HepG2 (cell line): ENCODE results near the gene LILRB2.

Source experiments
- ARHGAP35 ChIP-seq: sonication (generic); formaldehyde crosslinking; IDR thresholded peaks from 2 replicates; pipeline ENCODE4 v1.9.0; 2022; ENCODE audit warnings: mild to moderate bottlenecking, inconsistent platforms, moderate library complexity, missing genetic modification reagents, borderline replicate concordance
- ASH2L ChIP-seq: fragments of 300-600, 200-600 bp; sonication (generic); IDR thresholded peaks from 2 replicates; pipeline ENCODE4 v1.7.0; 2017; ENCODE audit warnings: low read depth, mild to moderate bottlenecking, moderate library complexity, mixed read lengths, low read length; ENCODE audit not compliant: insufficient read length
- CTCF ChIP-seq: sonication (generic); formaldehyde crosslinking; IDR thresholded peaks from 2 replicates; pipeline ENCODE4 v1.5.0; 2020; ENCODE audit warnings: mild to moderate bottlenecking, missing genetic modification reagents, moderate library complexity
- FOXA1 ChIP-seq, 2 experiments: fragments of 450-650 bp in 1 of 2; sonication (generic) in 1 of 2; formaldehyde crosslinking in 1 of 2; IDR thresholded peaks; 2 replicates each; pipeline versions ENCODE4 v1.4.0 to v1.6.1; 2016 to 2020; ENCODE audit warnings: missing genetic modification reagents in 1 of 2
- HNRNPK ChIP-seq: fragments of 200-400 bp; formaldehyde crosslinking; IDR thresholded peaks from 2 replicates; pipeline ENCODE4 v1.6.1; 2018; ENCODE audit warnings: low read length, low read depth, moderate library complexity, mild to moderate bottlenecking; ENCODE audit not compliant: poor library complexity, severe bottlenecking
- IRF2 ChIP-seq: IDR thresholded peaks from 2 replicates; pipeline ENCODE4 v1.6.1; 2018; ENCODE audit warnings: missing genetic modification reagents, missing compliant biosample characterization
- NONO ChIP-seq, 2 experiments: fragments of 450-650 bp in 1 of 2; sonication (generic) in 1 of 2; formaldehyde crosslinking in 1 of 2; IDR thresholded peaks in 1 of 2; conservative IDR thresholded peaks in 1 of 2; 2 replicates each; pipeline versions ENCODE4 v1.6.1 to v1.8.0; 2017 to 2022; ENCODE audit warnings: mild to moderate bottlenecking in 1 of 2, missing genetic modification reagents in 1 of 2, moderate library complexity in 1 of 2
- TEAD2 ChIP-seq: sonication (generic); formaldehyde crosslinking; IDR thresholded peaks from 2 replicates; pipeline ENCODE4 v1.9.0; 2021; ENCODE audit warnings: missing genetic modification reagents
- TF ChIP-seq, protein P1 (sequence below): fragments of 450-650 bp; IDR thresholded peaks from 2 replicates; pipeline ENCODE4 v1.6.1; 2017; ENCODE audit warnings: mild to moderate bottlenecking
- TF ChIP-seq, protein P2 (sequence below): sonication (generic); formaldehyde crosslinking; IDR thresholded peaks from 2 replicates; pipeline ENCODE4 v1.5.0; 2020; ENCODE audit warnings: missing genetic modification reagents, mild to moderate bottlenecking, borderline replicate concordance
- TF ChIP-seq, protein P3 (sequence below): sonication (generic); formaldehyde crosslinking; conservative IDR thresholded peaks from 2 replicates; pipeline ENCODE4 v1.4.0; 2020; ENCODE audit warnings: missing genetic modification reagents
- TF ChIP-seq, protein P4 (sequence below): sonication (generic); formaldehyde crosslinking; conservative IDR thresholded peaks from 2 replicates; pipeline ENCODE4 v1.4.0; 2020; ENCODE audit warnings: missing genetic modification reagents

- TF ChIP-seq HNRNPK (no peak), CTCF (CRISPR knock-in tag) (no peak), FOXA1 (IDR thresholded peaks at IDR 0.05) (no peak), FOXA1 (CRISPR knock-in tag; IDR thresholded peaks at IDR 0.05) (no peak), TEAD2 (CRISPR knock-in tag) (no peak), IRF2 (no peak), NONO (IDR thresholded peaks at IDR 0.05) (no peak), NONO (CRISPR knock-in tag; conservative IDR thresholded peaks at IDR 0.05) (no peak), ASH2L (no peak), ARHGAP35 (no peak)
- TF ChIP-seq, protein P1, sequence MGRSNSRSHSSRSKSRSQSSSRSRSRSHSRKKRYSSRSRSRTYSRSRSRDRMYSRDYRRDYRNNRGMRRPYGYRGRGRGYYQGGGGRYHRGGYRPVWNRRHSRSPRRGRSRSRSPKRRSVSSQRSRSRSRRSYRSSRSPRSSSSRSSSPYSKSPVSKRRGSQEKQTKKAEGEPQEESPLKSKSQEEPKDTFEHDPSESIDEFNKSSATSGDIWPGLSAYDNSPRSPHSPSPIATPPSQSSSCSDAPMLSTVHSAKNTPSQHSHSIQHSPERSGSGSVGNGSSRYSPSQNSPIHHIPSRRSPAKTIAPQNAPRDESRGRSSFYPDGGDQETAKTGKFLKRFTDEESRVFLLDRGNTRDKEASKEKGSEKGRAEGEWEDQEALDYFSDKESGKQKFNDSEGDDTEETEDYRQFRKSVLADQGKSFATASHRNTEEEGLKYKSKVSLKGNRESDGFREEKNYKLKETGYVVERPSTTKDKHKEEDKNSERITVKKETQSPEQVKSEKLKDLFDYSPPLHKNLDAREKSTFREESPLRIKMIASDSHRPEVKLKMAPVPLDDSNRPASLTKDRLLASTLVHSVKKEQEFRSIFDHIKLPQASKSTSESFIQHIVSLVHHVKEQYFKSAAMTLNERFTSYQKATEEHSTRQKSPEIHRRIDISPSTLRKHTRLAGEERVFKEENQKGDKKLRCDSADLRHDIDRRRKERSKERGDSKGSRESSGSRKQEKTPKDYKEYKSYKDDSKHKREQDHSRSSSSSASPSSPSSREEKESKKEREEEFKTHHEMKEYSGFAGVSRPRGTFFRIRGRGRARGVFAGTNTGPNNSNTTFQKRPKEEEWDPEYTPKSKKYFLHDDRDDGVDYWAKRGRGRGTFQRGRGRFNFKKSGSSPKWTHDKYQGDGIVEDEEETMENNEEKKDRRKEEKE, result no peak
- TF ChIP-seq, protein P2, sequence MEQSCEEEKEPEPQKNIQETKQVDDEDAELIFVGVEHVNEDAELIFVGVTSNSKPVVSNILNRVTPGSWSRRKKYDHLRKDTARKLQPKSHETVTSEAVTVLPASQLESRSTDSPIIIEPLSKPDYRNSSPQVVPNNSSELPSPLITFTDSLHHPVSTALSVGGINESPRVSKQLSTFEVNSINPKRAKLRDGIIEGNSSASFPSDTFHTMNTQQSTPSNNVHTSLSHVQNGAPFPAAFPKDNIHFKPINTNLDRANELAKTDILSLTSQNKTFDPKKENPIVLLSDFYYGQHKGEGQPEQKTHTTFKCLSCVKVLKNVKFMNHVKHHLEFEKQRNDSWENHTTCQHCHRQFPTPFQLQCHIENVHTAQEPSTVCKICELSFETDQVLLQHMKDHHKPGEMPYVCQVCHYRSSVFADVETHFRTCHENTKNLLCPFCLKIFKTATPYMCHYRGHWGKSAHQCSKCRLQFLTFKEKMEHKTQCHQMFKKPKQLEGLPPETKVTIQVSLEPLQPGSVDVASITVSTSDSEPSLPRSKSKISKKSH (CRISPR knock-in tag), result no peak
- TF ChIP-seq, protein P3, sequence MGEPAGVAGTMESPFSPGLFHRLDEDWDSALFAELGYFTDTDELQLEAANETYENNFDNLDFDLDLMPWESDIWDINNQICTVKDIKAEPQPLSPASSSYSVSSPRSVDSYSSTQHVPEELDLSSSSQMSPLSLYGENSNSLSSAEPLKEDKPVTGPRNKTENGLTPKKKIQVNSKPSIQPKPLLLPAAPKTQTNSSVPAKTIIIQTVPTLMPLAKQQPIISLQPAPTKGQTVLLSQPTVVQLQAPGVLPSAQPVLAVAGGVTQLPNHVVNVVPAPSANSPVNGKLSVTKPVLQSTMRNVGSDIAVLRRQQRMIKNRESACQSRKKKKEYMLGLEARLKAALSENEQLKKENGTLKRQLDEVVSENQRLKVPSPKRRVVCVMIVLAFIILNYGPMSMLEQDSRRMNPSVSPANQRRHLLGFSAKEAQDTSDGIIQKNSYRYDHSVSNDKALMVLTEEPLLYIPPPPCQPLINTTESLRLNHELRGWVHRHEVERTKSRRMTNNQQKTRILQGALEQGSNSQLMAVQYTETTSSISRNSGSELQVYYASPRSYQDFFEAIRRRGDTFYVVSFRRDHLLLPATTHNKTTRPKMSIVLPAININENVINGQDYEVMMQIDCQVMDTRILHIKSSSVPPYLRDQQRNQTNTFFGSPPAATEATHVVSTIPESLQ (CRISPR knock-in tag), result no peak
- TF ChIP-seq, protein P4, sequence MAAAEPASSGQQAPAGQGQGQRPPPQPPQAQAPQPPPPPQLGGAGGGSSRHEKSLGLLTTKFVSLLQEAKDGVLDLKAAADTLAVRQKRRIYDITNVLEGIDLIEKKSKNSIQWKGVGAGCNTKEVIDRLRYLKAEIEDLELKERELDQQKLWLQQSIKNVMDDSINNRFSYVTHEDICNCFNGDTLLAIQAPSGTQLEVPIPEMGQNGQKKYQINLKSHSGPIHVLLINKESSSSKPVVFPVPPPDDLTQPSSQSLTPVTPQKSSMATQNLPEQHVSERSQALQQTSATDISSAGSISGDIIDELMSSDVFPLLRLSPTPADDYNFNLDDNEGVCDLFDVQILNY, result no peak
Observed at GRCh38 chr19:54262470-54262869, 18.4 kb downstream of the LILRB2 start.
